ENCODE results near the gene ATP9B. TPM values are rescaled to one million over a fixed set of nuclear protein-coding genes. Genes with fewer than 3 reads are reported as not detected.
A peak's percentile ranks its signal among the peaks of the same experiment; 100 is the strongest.

The ATP9B gene
- total RNA-seq, 1 donor from 2014 or later: 37.3 TPM

DNA sequence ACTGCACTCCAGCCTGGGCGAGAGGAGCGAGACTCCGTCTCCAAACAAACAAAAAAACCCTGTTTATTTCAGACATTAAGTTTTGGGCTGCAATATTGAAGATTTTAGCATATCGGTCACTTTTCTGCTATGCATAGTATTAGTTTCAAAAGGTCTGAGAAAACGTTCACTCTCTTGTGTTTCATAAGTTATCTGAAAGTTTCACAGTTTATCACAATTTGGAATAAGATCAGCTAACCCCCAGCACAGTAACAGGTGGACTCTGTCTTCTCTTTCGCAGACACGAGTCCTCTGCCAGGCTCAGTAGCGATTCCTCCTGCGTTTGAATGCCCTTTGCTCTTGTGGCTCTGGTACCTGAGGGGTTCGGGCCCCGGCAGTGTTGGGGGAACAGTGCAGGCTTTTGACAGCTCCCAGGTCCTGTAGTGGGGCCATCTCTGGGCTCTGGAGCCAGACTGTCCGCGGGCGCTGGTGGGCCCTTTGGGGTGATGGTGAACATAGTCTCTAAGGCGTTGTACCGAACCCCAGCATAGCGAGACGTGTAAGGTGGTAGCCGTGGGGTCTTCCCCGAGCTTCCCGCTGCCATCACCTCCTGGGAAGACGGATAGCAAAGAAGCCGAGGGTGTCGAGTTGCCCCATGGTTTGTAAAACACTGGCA is 347.0 kb downstream of the ATP9B start:
- H3K36me3 Mint-ChIP-seq (ENCODE audit: low read depth, unreplicated experiment): peaks cover 38% of the 10 kb centered on the region
- H3K4me3 Mint-ChIP-seq (ENCODE audit: unreplicated experiment): no peak overlapping the region
- no peak for DNase-seq (ENCODE audit: low spot score)
- H3K27me3 Mint-ChIP-seq (ENCODE audit: unreplicated experiment): peaks cover 13% of the 10 kb centered on the region
- H3K9me3 Mint-ChIP-seq (ENCODE audit: unreplicated experiment): no peaks in the 10 kb centered on the region
- peaks cover 21% of the 10 kb centered on the region for H3K4me1 Mint-ChIP-seq (ENCODE audit: unreplicated experiment)
- TF ChIP-seq, protein P1, sequence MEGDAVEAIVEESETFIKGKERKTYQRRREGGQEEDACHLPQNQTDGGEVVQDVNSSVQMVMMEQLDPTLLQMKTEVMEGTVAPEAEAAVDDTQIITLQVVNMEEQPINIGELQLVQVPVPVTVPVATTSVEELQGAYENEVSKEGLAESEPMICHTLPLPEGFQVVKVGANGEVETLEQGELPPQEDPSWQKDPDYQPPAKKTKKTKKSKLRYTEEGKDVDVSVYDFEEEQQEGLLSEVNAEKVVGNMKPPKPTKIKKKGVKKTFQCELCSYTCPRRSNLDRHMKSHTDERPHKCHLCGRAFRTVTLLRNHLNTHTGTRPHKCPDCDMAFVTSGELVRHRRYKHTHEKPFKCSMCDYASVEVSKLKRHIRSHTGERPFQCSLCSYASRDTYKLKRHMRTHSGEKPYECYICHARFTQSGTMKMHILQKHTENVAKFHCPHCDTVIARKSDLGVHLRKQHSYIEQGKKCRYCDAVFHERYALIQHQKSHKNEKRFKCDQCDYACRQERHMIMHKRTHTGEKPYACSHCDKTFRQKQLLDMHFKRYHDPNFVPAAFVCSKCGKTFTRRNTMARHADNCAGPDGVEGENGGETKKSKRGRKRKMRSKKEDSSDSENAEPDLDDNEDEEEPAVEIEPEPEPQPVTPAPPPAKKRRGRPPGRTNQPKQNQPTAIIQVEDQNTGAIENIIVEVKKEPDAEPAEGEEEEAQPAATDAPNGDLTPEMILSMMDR (IDR thresholded peaks at IDR 0.05; ENCODE audit: unreplicated experiment): no peak
- no peak overlapping the region for H3K27ac Mint-ChIP-seq (ENCODE audit: unreplicated experiment)

DNA sequence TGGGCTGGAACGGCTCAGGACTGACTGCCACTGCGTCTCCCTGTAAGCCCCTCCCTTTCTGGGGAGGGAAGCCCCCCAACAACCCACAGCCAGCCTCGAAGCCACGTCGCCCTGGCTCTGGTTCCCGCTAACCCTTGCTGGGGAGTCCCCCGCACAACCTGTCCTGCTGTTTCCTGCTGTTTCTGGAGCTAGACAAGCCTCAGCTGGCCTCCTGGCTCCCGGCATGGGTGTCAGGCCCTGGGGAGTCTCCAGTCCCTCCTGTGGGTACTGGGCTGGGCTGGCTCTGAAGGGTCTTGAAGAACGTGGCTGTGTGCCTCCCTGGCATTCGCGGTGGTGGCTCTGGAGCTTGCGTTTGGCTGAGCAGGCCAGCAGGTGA is 347.5 kb downstream of the ATP9B start:
- no peak overlapping the region for H3K4me3 Mint-ChIP-seq (ENCODE audit: unreplicated experiment)
- peaks cover 21% of the 10 kb centered on the region for H3K4me1 Mint-ChIP-seq (ENCODE audit: unreplicated experiment)
- H3K27me3 Mint-ChIP-seq (ENCODE audit: unreplicated experiment): peaks cover 13% of the 10 kb centered on the region
- H3K36me3 Mint-ChIP-seq (ENCODE audit: low read depth, unreplicated experiment): peaks cover 38% of the 10 kb centered on the region
- TF ChIP-seq, protein P1 (IDR thresholded peaks at IDR 0.05; ENCODE audit: unreplicated experiment): no peak
- H3K9me3 Mint-ChIP-seq (ENCODE audit: unreplicated experiment): no peaks in the 10 kb centered on the region
- no peak for DNase-seq (ENCODE audit: low spot score)
- H3K27ac Mint-ChIP-seq (ENCODE audit: unreplicated experiment): no peak overlapping the region

DNA sequence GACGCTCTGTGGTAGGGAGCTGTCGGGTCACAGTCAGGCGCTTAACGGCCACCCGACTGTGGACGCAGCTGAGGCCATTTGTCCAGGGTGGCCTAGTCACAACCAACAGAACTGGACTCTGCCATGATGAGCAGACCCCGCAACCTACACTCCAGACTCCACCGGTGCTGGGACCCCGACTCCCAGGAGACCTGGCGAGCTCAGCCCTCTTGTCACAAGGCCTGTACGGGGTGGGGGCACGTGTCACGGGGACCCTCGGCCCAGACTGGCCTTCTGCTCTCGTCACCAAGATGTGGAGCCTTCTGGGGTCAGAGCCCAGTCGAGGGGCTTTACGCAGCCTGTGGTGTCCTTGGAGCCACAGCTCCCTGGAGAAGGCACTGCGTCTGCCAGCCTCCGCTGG is 349.0 kb downstream of the ATP9B start:
- H3K27me3 Mint-ChIP-seq (ENCODE audit: unreplicated experiment): peaks cover 16% of the 10 kb centered on the region
- DNase-seq (ENCODE audit: low spot score): no peak
- H3K4me3 Mint-ChIP-seq (ENCODE audit: unreplicated experiment): no peak overlapping the region
- H3K36me3 Mint-ChIP-seq (ENCODE audit: low read depth, unreplicated experiment): peaks cover 30% of the 10 kb centered on the region
- no peaks in the 10 kb centered on the region for H3K9me3 Mint-ChIP-seq (ENCODE audit: unreplicated experiment)
- no peak overlapping the region for H3K27ac Mint-ChIP-seq (ENCODE audit: unreplicated experiment)
- H3K4me1 Mint-ChIP-seq (ENCODE audit: unreplicated experiment): peaks cover 18% of the 10 kb centered on the region
- TF ChIP-seq, protein P1 (IDR thresholded peaks at IDR 0.05; ENCODE audit: unreplicated experiment): no peak

DNA sequence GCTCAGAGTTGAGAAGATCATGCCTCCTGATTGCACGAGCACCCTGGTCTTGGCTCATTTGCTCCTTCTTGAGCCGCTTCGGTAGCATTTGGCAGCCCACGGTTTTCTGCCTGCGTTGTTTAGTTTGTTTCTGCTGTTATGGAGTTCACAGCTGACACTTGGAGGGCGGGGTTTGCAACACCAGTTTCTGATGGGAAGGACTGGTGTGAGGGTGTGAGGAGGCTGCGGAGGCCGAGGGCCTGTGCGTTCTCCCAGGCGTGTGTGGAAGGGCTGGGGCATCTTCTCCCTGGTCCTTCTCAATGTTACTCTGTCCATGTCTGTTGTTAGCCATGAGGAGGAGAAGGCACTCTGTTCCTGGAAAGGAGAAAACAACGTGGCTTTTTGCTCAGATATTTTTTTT is 349.4 kb downstream of the ATP9B start:
- H3K4me1 Mint-ChIP-seq (ENCODE audit: unreplicated experiment): peaks cover 15% of the 10 kb centered on the region
- no peak overlapping the region for H3K4me3 Mint-ChIP-seq (ENCODE audit: unreplicated experiment)
- peak overlapping the region; percentile 30 for H3K27ac Mint-ChIP-seq (ENCODE audit: unreplicated experiment)
- peaks cover 26% of the 10 kb centered on the region for H3K36me3 Mint-ChIP-seq (ENCODE audit: low read depth, unreplicated experiment)
- TF ChIP-seq, protein P1 (IDR thresholded peaks at IDR 0.05; ENCODE audit: unreplicated experiment): no peak
- no peak for DNase-seq (ENCODE audit: low spot score)
- H3K27me3 Mint-ChIP-seq (ENCODE audit: unreplicated experiment): peaks cover 13% of the 10 kb centered on the region
- H3K9me3 Mint-ChIP-seq (ENCODE audit: unreplicated experiment): no peaks in the 10 kb centered on the region

DNA sequence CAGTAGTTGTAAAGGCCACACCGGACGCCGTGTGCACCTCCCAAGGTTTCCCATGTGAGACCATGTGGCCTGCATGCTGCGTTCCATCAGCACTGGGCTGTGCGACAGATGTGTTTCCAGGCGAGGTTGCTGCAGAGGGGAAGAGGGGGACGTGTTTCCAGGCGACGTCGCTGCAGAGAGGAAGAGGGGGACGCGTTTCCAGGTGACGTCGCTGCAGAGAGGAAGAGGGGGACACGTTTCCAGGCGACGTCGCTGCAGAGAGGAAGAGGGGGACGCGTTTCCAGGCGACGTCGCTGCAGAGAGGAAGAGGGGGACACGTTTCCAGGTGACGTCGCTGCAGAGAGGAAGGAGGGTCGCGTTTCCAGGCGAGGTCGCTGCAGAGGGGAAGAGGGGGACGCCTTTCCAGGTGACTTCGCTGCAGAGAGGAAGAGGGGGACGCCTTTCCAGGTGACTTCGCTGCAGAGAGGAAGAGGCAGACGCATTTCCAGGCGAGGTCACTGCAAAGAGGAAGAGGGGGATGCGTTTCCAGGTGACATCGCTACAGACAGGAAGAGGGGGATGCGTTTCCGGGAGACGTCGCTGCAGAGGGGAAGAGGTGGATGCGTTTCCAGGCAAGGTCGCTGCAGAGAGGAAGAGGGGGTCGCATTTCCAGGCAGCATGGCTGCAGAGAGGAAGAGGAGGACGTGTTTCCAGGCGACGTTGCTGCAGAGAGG is 351.0 kb downstream of the ATP9B start:
- H3K4me3 Mint-ChIP-seq (ENCODE audit: unreplicated experiment): peak overlapping the region; percentile 44
- TF ChIP-seq, protein P1 (IDR thresholded peaks at IDR 0.05; ENCODE audit: unreplicated experiment): no peak
- DNase-seq (ENCODE audit: low spot score): no peak
- H3K36me3 Mint-ChIP-seq (ENCODE audit: low read depth, unreplicated experiment): peaks cover 26% of the 10 kb centered on the region
- no peaks in the 10 kb centered on the region for H3K9me3 Mint-ChIP-seq (ENCODE audit: unreplicated experiment)
- peaks cover 11% of the 10 kb centered on the region for H3K27me3 Mint-ChIP-seq (ENCODE audit: unreplicated experiment)
- peak overlapping the region; percentile 62 for H3K27ac Mint-ChIP-seq (ENCODE audit: unreplicated experiment)
- H3K4me1 Mint-ChIP-seq (ENCODE audit: unreplicated experiment): peaks cover 15% of the 10 kb centered on the region

All from endothelial cell (in vitro differentiated cells).